ENCODE data around the gene STIM2.
"Not testable (repeated sequence)": the region's sequence is repeated elsewhere in the genome, so short reads cannot be mapped to it uniquely, and the experiment has no call there.

Gene STIM2

GRCh38 chr4:27019766-27020165, 159.1 kb downstream of the STIM2 start:
- Mint-ChIP-seq H3K9me3 (peaks cover 4% of the 10 kb centered on the region), H3K27ac (no peak overlapping the region), H3K4me3 (no peak overlapping the region), H3K36me3 (peaks cover 76% of the 10 kb centered on the region), H3K4me1 (peaks cover 42% of the 10 kb centered on the region)
- no peak for ATAC-seq
- no peak for DNase-seq (ENCODE audit: low spot score in 2 of 2)

GRCh38 chr4:27020203-27020602, 159.6 kb downstream of the STIM2 start:
- Mint-ChIP-seq H3K36me3 (peaks cover 81% of the 10 kb centered on the region), H3K4me3 (no peak overlapping the region), H3K9me3 (peaks cover 4% of the 10 kb centered on the region), H3K4me1 (peaks cover 38% of the 10 kb centered on the region), H3K27ac (no peak overlapping the region)
- no peak for ATAC-seq
- no peak for DNase-seq (ENCODE audit: low spot score in 2 of 2)

- H3K9me3 Mint-ChIP-seq: peaks cover 4% of the 10 kb centered on the region
- H3K36me3 Mint-ChIP-seq: peaks cover 81% of the 10 kb centered on the region
- no peak for ATAC-seq
- no peak overlapping the region for H3K27ac Mint-ChIP-seq
- no peak overlapping the region for H3K4me3 Mint-ChIP-seq
- peaks cover 35% of the 10 kb centered on the region for H3K4me1 Mint-ChIP-seq
- DNase-seq (ENCODE audit: low spot score in 2 of 2): no peak
These were observed 160.0 kb downstream of the STIM2 start for GRCh38 chr4:27020603-27021002.

GRCh38 chr4:27022963-27023362, 162.3 kb downstream of the STIM2 start:
- Mint-ChIP-seq H3K36me3 (peaks cover 67% of the 10 kb centered on the region), H3K27ac (no peak overlapping the region), H3K4me3 (no peak overlapping the region), H3K4me1 (peaks cover 17% of the 10 kb centered on the region), H3K9me3 (no peaks in the 10 kb centered on the region)
- ATAC-seq: peak; percentile 45
- DNase-seq (ENCODE audit: low spot score in 2 of 2): no peak

GRCh38 chr4:27023366-27023765, 162.7 kb downstream of the STIM2 start:
- peaks cover 63% of the 10 kb centered on the region for H3K36me3 Mint-ChIP-seq
- DNase-seq (ENCODE audit: low spot score in 2 of 2): no peak

GRCh38 chr4:27024805-27025204, 164.2 kb downstream of the STIM2 start:
- H3K27ac Mint-ChIP-seq: peak overlapping the region; percentile 33

More at GRCh38 chr4:27023366-27023765, 162.7 kb downstream of the STIM2 start:
- Mint-ChIP-seq H3K4me3 (no peak overlapping the region), H3K27ac (no peak overlapping the region), H3K4me1 (peaks cover 13% of the 10 kb centered on the region), H3K9me3 (no peaks in the 10 kb centered on the region)
- no peak for ATAC-seq

GRCh38 chr4:27027428-27027827, 166.8 kb downstream of the STIM2 start:
- H3K27ac Mint-ChIP-seq: peak overlapping the region; percentile 52
- no peak for DNase-seq (ENCODE audit: low spot score in 2 of 2)
- H3K9me3 Mint-ChIP-seq: no peaks in the 10 kb centered on the region
- H3K4me3 Mint-ChIP-seq: no peak overlapping the region
- H3K4me1 Mint-ChIP-seq: peaks cover 6% of the 10 kb centered on the region
- no peak for ATAC-seq
- H3K36me3 Mint-ChIP-seq: peaks cover 24% of the 10 kb centered on the region

More at GRCh38 chr4:27024805-27025204, 164.2 kb downstream of the STIM2 start:
- no peak for DNase-seq (ENCODE audit: low spot score in 2 of 2)
- Mint-ChIP-seq H3K4me1 (peaks cover 10% of the 10 kb centered on the region), H3K36me3 (peaks cover 49% of the 10 kb centered on the region), H3K9me3 (no peaks in the 10 kb centered on the region), H3K4me3 (no peak overlapping the region)
- no peak for ATAC-seq

- H3K36me3 Mint-ChIP-seq; DNase-seq (ENCODE audit: low spot score in 2 of 2); H3K4me3 Mint-ChIP-seq; ATAC-seq; H3K27ac Mint-ChIP-seq; H3K4me1 Mint-ChIP-seq; H3K9me3 Mint-ChIP-seq: not testable (repeated sequence)
These were observed 174.5 kb downstream of the STIM2 start for GRCh38 chr4:27035127-27035526.

- Mint-ChIP-seq H3K27ac (no peak overlapping the region), H3K4me1 (no peaks in the 10 kb centered on the region), H3K36me3 (no peaks in the 10 kb centered on the region), H3K9me3 (peaks cover 7% of the 10 kb centered on the region), H3K4me3 (no peak overlapping the region)
- DNase-seq (ENCODE audit: low spot score in 2 of 2) (no peak), ATAC-seq (no peak)
These were observed 179.7 kb downstream of the STIM2 start for GRCh38 chr4:27040356-27040755.

- H3K36me3 Mint-ChIP-seq: no peaks in the 10 kb centered on the region
- DNase-seq (ENCODE audit: low spot score in 2 of 2): peak in 1 of 2 donors; percentile 15
- no peaks in the 10 kb centered on the region for H3K4me1 Mint-ChIP-seq
- no peak overlapping the region for H3K4me3 Mint-ChIP-seq
- no peak for ATAC-seq
- peaks cover 2% of the 10 kb centered on the region for H3K9me3 Mint-ChIP-seq
- H3K27ac Mint-ChIP-seq: no peak overlapping the region
These were observed 181.8 kb downstream of the STIM2 start for GRCh38 chr4:27042411-27042810.

- H3K27ac Mint-ChIP-seq: no peak overlapping the region
- ATAC-seq: no peak
- no peak overlapping the region for H3K4me3 Mint-ChIP-seq
- H3K4me1 Mint-ChIP-seq: no peaks in the 10 kb centered on the region
- DNase-seq (ENCODE audit: low spot score in 2 of 2): no peak
- peaks cover 2% of the 10 kb centered on the region for H3K9me3 Mint-ChIP-seq
- no peaks in the 10 kb centered on the region for H3K36me3 Mint-ChIP-seq
These were observed 182.6 kb downstream of the STIM2 start for GRCh38 chr4:27043200-27043599.

- Mint-ChIP-seq H3K4me1 (no peaks in the 10 kb centered on the region), H3K4me3 (no peak overlapping the region), H3K36me3 (no peaks in the 10 kb centered on the region), H3K9me3 (peaks cover 2% of the 10 kb centered on the region), H3K27ac (no peak overlapping the region)
- ATAC-seq (no peak), DNase-seq (ENCODE audit: low spot score in 2 of 2) (no peak)
These were observed 186.2 kb downstream of the STIM2 start for GRCh38 chr4:27046851-27047250.

GRCh38 chr4:27048429-27049238, 188.0 kb downstream of the STIM2 start:
- no peak overlapping the region for H3K27ac Mint-ChIP-seq
- H3K9me3 Mint-ChIP-seq: peaks cover 2% of the 10 kb centered on the region
- no peak for ATAC-seq
- H3K4me1 Mint-ChIP-seq: no peaks in the 10 kb centered on the region
- peak in 1 of 2 donors; percentile 23 for DNase-seq (ENCODE audit: low spot score in 2 of 2)
- no peak overlapping the region for H3K4me3 Mint-ChIP-seq
- no peaks in the 10 kb centered on the region for H3K36me3 Mint-ChIP-seq

- H3K36me3 Mint-ChIP-seq: no peaks in the 10 kb centered on the region
- no peaks in the 10 kb centered on the region for H3K4me1 Mint-ChIP-seq
- no peak overlapping the region for H3K4me3 Mint-ChIP-seq
- ATAC-seq (no peak), DNase-seq (ENCODE audit: low spot score in 2 of 2) (no peak)
- H3K27ac Mint-ChIP-seq: no peak overlapping the region
- no peaks in the 10 kb centered on the region for H3K9me3 Mint-ChIP-seq
These were observed 188.7 kb downstream of the STIM2 start for GRCh38 chr4:27049239-27049829.

- ATAC-seq: no peak
- H3K27ac Mint-ChIP-seq: no peak overlapping the region
- no peak for DNase-seq (ENCODE audit: low spot score in 2 of 2)
- no peaks in the 10 kb centered on the region for H3K9me3 Mint-ChIP-seq
- no peaks in the 10 kb centered on the region for H3K4me1 Mint-ChIP-seq
- H3K4me3 Mint-ChIP-seq: no peak overlapping the region
- H3K36me3 Mint-ChIP-seq: no peaks in the 10 kb centered on the region
These were observed 190.1 kb downstream of the STIM2 start for GRCh38 chr4:27050731-27051130.

GRCh38 chr4:27055221-27055760, 194.7 kb downstream of the STIM2 start:
- ATAC-seq (no peak), DNase-seq (ENCODE audit: low spot score in 2 of 2) (no peak)
- no peak overlapping the region for H3K4me3 Mint-ChIP-seq
- no peaks in the 10 kb centered on the region for H3K36me3 Mint-ChIP-seq
- no peak overlapping the region for H3K27ac Mint-ChIP-seq
- no peaks in the 10 kb centered on the region for H3K4me1 Mint-ChIP-seq
- no peaks in the 10 kb centered on the region for H3K9me3 Mint-ChIP-seq
